CD4-positive, alpha-beta T cell treated with Interleukin-12 subunit alpha and Interleukin-12 subunit beta, for 1 hour (primary cell): Measurements from ENCODE around the gene KIF18B.

Source experiments
- DNase-seq: peaks from one replicate; pipeline ENCODE4 v3.0.0-alpha.2; 2020

KIF18B gene

GRCh38 chr17:44933824-44934744 is 13.5 kb downstream of the KIF18B start:
- no peak for DNase-seq

- no peak for DNase-seq
These were observed 14.8 kb downstream of the KIF18B start for GRCh38 chr17:44932787-44933097.

GRCh38 chr17:44932096-44932786 is 15.3 kb downstream of the KIF18B start:
- DNase-seq = no peak

- DNase-seq = no peak
These were observed 16.2 kb downstream of the KIF18B start for GRCh38 chr17:44931376-44931775.

GRCh38 chr17:44930667-44931066 is 16.9 kb downstream of the KIF18B start:
- no peak for DNase-seq

- no peak for DNase-seq
These were observed 18.4 kb downstream of the KIF18B start for GRCh38 chr17:44928950-44929720.

- no peak for DNase-seq
These were observed 19.4 kb downstream of the KIF18B start for GRCh38 chr17:44928136-44928535.

- no peak for DNase-seq
These were observed 19.9 kb downstream of the KIF18B start for GRCh38 chr17:44927696-44928095.

GRCh38 chr17:44926821-44927525 is 20.6 kb downstream of the KIF18B start:
- no peak for DNase-seq

- DNase-seq = no peak
These were observed 21.6 kb downstream of the KIF18B start for GRCh38 chr17:44925731-44926697.

GRCh38 chr17:44924107-44924544 is 23.4 kb downstream of the KIF18B start:
- DNase-seq = no peak

GRCh38 chr17:44922746-44923470 is 24.7 kb downstream of the KIF18B start:
- no peak for DNase-seq

- no peak for DNase-seq
These were observed 25.4 kb downstream of the KIF18B start for GRCh38 chr17:44922136-44922535.

- DNase-seq = no peak
These were observed 26.3 kb downstream of the KIF18B start for GRCh38 chr17:44921122-44921882.

GRCh38 chr17:44920565-44920940 is 27.0 kb downstream of the KIF18B start:
- no peak for DNase-seq

GRCh38 chr17:44919885-44920564 is 27.5 kb downstream of the KIF18B start:
- DNase-seq = peak; percentile 61

- DNase-seq = no peak
These were observed 28.2 kb downstream of the KIF18B start for GRCh38 chr17:44919411-44919810.

- no peak for DNase-seq
These were observed 29.6 kb downstream of the KIF18B start for GRCh38 chr17:44918006-44918405.

- no peak for DNase-seq
These were observed 30.1 kb downstream of the KIF18B start for GRCh38 chr17:44917456-44917855.
